HL-60/S4 (cell line): ENCODE data around the gene MYBPHL.

Experiments used
- in situ Hi-C: fragments of 300-500 bp; cut with MboI; formaldehyde crosslinking; loops from 2 replicates; pipeline ENCODE4 v1.14.3; 2022; ENCODE audit warnings: low sequenced_read_pairs

MYBPHL gene

GRCh38 chr1:109281680-109282496, 24.9 kb downstream of the MYBPHL start:
- in situ Hi-C loops = no loop called here

- in situ Hi-C loops = no loop called here
Measured at GRCh38 chr1:109280862-109281261, 25.9 kb downstream of the MYBPHL start.

GRCh38 chr1:109279615-109280278, 27.1 kb downstream of the MYBPHL start:
- in situ Hi-C loops = loop anchor here (5.0 kb wide), 1 partner anchor 123 kb away; no protein-coding TSS in a partner anchor

DNA sequence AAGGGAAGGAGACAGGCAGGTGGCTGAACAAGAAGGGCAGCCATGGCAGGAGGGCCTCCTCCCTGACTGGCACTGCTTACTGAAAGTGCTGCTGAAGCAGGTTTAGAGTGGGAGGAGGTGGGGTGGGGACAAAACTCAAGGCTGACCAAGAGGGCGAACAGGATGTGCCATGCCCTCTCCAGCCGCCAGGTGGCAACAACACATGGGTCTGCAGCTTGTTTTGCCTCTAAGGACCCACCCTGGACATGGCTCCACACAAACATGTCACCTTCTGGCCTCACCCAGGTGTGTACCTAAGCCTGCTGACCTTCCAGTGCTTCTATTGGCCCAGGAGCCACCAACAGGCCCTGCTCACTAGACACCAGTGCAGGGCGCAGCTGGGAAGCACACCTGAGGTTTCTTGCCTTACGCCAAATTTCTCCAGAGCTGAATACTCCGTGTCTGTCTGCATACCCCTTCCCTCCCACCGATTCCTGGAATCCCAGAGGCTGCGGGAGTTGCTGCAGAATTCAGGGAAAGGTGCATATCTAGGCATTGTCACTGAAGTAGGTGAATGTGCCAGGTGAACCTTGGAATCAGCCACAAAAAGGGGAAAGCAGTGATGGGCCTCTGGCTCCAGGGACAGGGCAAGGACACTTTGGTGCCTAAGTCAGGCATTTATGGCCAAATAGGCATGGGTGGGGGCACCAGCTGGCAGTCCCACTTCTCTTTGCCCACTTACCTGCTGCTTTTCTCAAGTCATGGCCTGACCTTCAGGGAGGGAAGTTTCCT, 29.2 kb downstream of the MYBPHL start:
- in situ Hi-C loops = loop anchor here (5.0 kb wide), 1 partner anchor 125 kb away; no protein-coding TSS in a partner anchor

DNA sequence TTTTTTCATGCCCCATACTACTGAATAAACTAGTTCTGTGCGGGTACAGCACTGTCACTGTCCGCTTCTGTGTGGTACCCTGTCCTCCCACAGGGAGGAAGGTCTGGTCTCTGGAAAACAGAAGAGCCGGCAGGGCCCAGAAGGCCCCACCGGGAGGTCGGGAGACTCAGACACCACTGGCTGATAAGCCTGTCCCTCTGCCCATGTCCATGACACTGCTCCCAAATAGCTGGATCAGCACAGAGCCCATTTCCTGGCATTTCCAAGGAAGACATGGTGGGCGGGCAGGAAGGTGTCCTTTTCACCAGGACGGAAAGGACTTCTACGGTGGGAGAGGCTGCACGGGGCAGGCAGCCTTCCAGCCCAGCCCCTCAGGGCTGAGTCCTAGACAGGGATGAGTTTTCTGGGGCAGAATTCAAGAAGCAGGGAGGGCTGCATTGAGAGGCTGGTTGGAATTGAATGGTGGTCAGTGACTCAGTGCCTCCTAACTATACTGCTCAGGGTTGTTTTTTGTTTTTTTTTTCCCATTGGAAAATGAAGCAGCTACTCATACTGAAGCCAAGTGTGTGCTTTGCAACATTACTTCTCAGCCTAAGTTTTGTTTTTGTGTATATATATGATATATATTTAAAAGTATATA, 31.0 kb downstream of the MYBPHL start:
- in situ Hi-C loops = loop anchor here (5.0 kb wide), 1 partner anchor 126 kb away; no protein-coding TSS in a partner anchor

GRCh38 chr1:109274533-109275476, 32.0 kb downstream of the MYBPHL start:
- in situ Hi-C loops = loop anchor here (5.0 to 25.0 kb wide), 2 partner anchors 127 to 712 kb away; partner anchors contain the start of gene AHCYL1

DNA sequence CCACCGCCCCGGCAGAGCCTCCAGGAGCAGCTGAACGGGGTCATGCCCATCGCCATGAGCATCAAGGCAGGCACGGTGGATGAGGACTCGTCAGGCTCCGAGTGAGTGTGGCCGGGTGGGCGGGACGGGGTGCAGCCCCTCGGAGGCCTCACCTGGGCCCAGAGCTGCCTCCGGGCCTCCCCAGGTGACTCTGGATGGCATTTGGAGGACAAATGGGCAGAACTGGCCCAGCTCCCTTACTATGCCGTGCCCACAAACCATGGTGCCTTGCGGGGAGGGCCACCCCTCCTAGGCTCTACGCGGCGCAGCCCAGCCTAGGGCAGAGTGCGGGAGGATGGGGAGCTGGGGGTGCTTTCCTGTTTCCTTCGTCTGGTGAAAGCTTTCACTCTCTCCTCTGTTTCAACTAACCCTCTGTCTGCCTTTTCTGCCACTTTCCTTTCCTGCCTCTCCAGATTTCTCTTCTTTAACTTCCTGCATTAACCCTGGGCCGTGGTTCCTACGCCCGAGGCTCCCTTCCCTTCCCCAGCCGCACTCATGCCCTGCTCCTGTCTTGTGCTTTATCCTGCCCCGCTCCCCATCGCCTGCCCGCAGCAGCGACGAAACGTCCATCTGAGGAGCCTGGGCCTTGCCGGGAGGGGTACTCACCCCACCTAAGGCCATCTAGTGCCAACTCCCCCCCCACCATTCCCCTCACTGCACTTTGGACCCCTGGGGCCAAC, 33.1 kb downstream of the MYBPHL start:
- in situ Hi-C loops = loop anchor here (25.0 kb wide), 1 partner anchor 714 kb away; the partner anchor contains the start of gene AHCYL1

DNA sequence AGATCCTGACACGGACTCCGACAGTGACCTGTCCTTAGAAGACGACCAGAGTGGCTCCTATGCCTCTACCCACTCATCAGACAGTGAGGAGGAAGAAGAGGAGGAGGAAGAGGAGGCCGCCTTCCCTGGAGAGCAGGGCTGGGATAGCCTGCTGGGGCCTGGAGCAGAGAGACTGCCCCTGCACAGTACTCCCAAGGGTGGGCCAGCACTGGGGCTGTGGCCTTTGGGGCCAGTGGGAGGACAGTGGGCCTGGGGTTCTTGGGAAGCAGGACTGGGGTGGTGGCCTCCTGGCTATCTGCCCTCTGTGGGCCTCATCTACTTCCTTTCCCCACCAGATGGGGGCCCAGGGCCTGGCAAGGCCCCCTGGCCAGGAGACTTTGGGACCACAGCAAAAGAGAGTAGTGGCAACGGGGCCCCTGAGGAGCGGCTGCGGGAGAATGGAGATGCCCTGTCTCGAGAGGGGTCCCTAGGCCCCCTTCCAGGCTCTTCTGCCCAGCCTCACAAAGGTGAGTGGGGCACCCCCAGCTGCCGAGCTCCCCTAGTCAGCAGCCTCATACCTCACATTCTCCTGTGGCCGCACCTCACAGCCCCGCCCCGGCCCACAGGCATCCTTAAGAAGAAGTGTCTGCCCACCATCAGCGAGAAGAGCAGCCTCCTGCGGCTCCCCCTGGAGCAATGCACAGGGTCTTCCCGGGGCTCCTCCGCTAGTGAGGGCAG, 33.8 kb downstream of the MYBPHL start:
- in situ Hi-C loops = loop anchor here (25.0 kb wide), 1 partner anchor 714 kb away; the partner anchor contains the start of gene AHCYL1

DNA sequence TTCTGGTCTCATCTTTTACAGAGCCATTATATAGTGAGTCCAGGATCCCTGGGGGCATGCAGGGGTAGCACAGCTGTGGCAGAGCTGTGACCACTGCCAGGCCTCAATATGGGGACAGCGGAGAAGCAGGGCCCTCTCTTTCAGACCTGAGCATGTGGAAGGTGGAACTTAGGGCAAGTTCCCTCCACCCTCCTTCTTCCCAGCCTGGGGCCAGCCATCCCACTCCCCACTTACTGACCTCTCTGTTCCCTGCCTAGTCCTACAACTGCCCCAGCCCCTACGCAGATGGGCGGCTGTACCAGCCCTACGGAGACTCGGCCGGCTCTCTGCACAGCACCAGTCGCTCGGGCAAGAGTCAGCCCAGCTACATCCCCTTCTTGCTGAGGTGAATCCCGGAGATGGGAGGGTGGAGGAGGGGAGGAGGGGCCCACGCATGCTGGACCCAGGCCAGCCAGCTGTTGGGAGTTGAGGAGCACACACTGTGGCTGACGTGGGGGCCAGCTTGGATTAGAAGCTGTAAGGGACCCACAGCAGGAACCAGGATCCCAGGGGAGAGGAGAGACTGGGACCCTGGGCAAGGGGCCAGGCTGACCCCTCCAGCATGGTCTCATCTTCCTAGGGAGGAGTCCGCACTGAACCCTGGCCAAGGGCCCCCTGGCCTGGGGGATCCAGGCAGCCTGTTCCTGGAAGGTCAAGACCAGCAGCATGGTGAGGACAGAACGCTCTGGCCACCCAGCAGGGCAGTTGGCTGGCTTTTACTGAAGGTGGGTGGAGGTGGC, 34.6 kb downstream of the MYBPHL start:
- in situ Hi-C loops = loop anchor here (25.0 kb wide), 1 partner anchor 715 kb away; the partner anchor contains the start of gene AHCYL1

GRCh38 chr1:109271458-109271857, 35.4 kb downstream of the MYBPHL start:
- in situ Hi-C loops = loop anchor here (25.0 kb wide), 1 partner anchor 716 kb away; the partner anchor contains the start of gene AHCYL1

GRCh38 chr1:109270623-109271317, 36.0 kb downstream of the MYBPHL start:
- in situ Hi-C loops = loop anchor here (25.0 kb wide), 1 partner anchor 717 kb away; the partner anchor contains the start of gene AHCYL1

DNA sequence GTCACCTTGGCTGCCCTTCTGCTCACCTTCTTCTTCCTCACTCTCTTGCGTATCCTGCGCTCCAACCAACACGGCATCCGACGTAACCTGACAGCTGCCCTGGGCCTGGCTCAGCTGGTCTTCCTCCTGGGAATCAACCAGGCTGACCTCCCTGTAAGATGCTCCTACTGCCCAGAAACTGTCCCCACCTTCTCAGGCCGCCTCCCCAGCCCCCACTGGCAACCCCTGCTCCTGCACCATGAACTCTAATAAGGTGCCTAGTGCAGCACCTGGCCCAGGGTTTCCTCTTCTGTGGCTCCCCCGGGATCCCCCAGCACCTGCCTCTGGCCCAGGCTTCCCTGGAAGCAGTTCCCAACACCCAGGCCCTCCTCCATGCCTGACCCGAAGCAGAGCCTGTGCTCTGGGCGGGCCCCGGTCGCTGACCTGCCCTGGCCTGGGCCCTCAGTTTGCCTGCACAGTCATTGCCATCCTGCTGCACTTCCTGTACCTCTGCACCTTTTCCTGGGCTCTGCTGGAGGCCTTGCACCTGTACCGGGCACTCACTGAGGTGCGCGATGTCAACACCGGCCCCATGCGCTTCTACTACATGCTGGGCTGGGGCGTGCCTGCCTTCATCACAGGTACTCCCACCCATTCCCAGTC, 36.7 kb downstream of the MYBPHL start:
- in situ Hi-C loops = loop anchor here (10.0 to 25.0 kb wide), 2 partner anchors 265 to 717 kb away; partner anchors contain the start of genes AHCYL1 and GPR61

GRCh38 chr1:109269212-109269980, 37.4 kb downstream of the MYBPHL start:
- in situ Hi-C loops = loop anchor here (10.0 to 25.0 kb wide), 2 partner anchors 265 to 718 kb away; partner anchors contain the start of genes AHCYL1 and GPR61

DNA sequence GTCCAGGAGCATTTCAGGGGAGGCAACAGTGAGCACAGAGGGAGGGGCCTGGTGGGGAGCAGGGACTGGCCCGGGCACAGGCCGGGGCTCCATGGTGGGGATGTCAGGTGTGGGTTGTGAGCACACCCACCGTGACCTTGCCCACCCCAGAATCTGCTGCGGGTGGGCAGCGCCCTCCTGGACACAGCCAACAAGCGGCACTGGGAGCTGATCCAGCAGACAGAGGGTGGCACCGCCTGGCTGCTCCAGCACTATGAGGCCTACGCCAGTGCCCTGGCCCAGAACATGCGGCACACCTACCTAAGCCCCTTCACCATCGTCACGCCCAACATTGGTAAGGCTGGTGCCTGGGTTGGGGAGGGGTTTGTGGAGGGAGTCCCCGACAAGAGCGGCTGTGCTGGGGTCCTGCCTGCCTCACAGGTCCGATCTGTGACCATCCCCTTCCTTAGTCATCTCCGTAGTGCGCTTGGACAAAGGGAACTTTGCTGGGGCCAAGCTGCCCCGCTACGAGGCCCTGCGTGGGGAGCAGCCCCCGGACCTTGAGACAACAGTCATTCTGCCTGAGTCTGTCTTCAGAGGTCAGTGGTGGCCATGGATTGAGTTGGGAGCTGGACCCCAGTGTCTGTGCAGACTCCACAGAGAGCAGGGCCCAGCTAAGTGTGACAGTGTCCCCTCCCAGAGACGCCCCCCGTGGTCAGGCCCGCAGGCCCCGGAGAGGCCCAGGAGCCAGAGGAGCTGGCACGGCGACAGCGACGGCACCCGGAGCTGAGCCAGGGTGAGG, 38.2 kb downstream of the MYBPHL start:
- in situ Hi-C loops = loop anchor here (10.0 to 25.0 kb wide), 2 partner anchors 266 to 719 kb away; partner anchors contain the start of genes AHCYL1 and GPR61
